K562 (cell line): ENCODE measurements around the gene GPR142. TPM values are rescaled to one million over a fixed set of nuclear protein-coding genes. Genes with fewer than 3 reads are reported as not detected.

Experiments used
- ATAC-seq: fragments of 200-7000 bp; cut with Tn5 transposase; 3 replicates; pipeline ENCODE4 v1.9.1; 2020; ENCODE audit warnings: moderate library complexity
- BruUV-seq: library from RNA; stranded (reverse); fragments of 400-500 nt; replicated peaks from 2 replicates; lab custom pipeline; 2021; lab: Mats Ljungman, UMichigan
- CTCF ChIA-PET: fragments of 300-600 bp; formaldehyde crosslinking; extraction: SDS; loops from one replicate; lab custom pipeline; 2021; ENCODE audit warnings: low intra/inter-chr PET ratio; lab: Yijun Ruan, JAX
- POLR2A ChIA-PET: fragments of 300-600, 350-650 bp; sonication (Branson Sonifier 250); formaldehyde crosslinking; extraction: SDS; loops from one replicate; lab custom pipeline; 2021; ENCODE audit warnings: antibody characterized with exemption, inconsistent platforms; lab: Yijun Ruan, JAX
- DNase-seq, 4 experiments: peaks; one replicate each; pipeline versions ENCODE4 v3.0.0 to v3.0.0-alpha.2; 2011 to 2018; ENCODE audit warnings: low spot score in 3 of 4, mixed read lengths in 3 of 4; ENCODE audit errors: extremely low read depth in 1 of 4
- FAIRE-seq: peaks from 2 replicates; lab custom pipeline; 2011; peaks lifted over from hg19 to GRCh38; lab: Jason Lieb, UNC
- H2AFZ ChIP-seq: 2 replicates; pipeline ENCODE4 v1.6.0; 2011; ENCODE audit warnings: low read depth, low read length, control low read depth, inconsistent platforms
- H3K27ac ChIP-seq: fragments of 200-600 bp; 3 replicates; pipeline ENCODE4 v1.8.0; 2011; ENCODE audit warnings: low read depth, mild to moderate bottlenecking, control low read depth, inconsistent platforms, low read length, moderate library complexity, mixed read lengths; ENCODE audit errors: extremely low read depth
- H3K27me3 ChIP-seq, 2 experiments: fragments of 300-600 bp in 1 of 2; 2 replicates in 1 of 2; 3 replicates in 1 of 2; pipeline versions ENCODE4 v1.6.0 to v1.8.0; 2011; ENCODE audit warnings: inconsistent platforms in 2 of 2, low read length in 2 of 2, mild to moderate bottlenecking in 1 of 2, mixed read lengths in 1 of 2, moderate library complexity in 1 of 2; ENCODE audit not compliant: control insufficient read depth in 2 of 2, insufficient read depth in 2 of 2
- H3K36me3 ChIP-seq: fragments of 300-600 bp; 3 replicates; pipeline ENCODE4 v1.8.0; 2011; ENCODE audit warnings: mild to moderate bottlenecking, low read length, inconsistent platforms; ENCODE audit not compliant: control insufficient read depth, insufficient read depth
- H3K4me1 ChIP-seq, 2 experiments: fragments of 200-600 bp in 1 of 2; replicated peaks in 1 of 2; 2 replicates in 1 of 2; 3 replicates in 1 of 2; pipeline versions ENCODE4 v1.5.1 to v1.8.0; 2011; ENCODE audit warnings: inconsistent platforms in 2 of 2, low read length in 2 of 2, mild to moderate bottlenecking in 1 of 2, mixed read lengths in 1 of 2, moderate library complexity in 1 of 2; ENCODE audit not compliant: control insufficient read depth in 2 of 2, insufficient read depth in 2 of 2
- H3K4me2 ChIP-seq: 2 replicates; pipeline ENCODE4 v1.6.1; 2011; ENCODE audit warnings: low read length, control low read depth, inconsistent platforms, mixed read lengths; ENCODE audit not compliant: insufficient read depth
- H3K4me3 ChIP-seq: fragments of 200-600 bp; sonication (generic), shearing (Covaris generic); 2 replicates; pipeline ENCODE4 v1.5.1; 2016; ENCODE audit warnings: control low read depth, inconsistent platforms
- H3K79me2 ChIP-seq: fragments of 200-600 bp; 3 replicates; pipeline ENCODE4 v1.8.0; 2011; ENCODE audit warnings: low read length, inconsistent platforms; ENCODE audit not compliant: control insufficient read depth, insufficient read depth
- H3K9ac ChIP-seq, 2 experiments: 2 replicates each; pipeline versions ENCODE4 v1.6.0 to v1.6.1; 2011; ENCODE audit warnings: low read depth in 2 of 2, low read length in 2 of 2, control low read depth in 1 of 2, inconsistent platforms in 1 of 2, mild to moderate bottlenecking in 1 of 2, mixed read lengths in 1 of 2; ENCODE audit not compliant: insufficient read depth in 1 of 2
- H3K9me1 ChIP-seq: one replicate; pipeline ENCODE4 v1.6.0; 2011; ENCODE audit warnings: inconsistent platforms, mild to moderate bottlenecking, low read length, moderate library complexity; ENCODE audit not compliant: control insufficient read depth, insufficient read depth
- H3K9me3 ChIP-seq: replicated peaks from 2 replicates; pipeline ENCODE4 v1.5.1; 2011; ENCODE audit warnings: low read depth, low read length, inconsistent platforms; ENCODE audit not compliant: control insufficient read depth, insufficient read depth
- H4K20me1 ChIP-seq: replicated peaks from 2 replicates; pipeline ENCODE4 v1.6.1; 2011; ENCODE audit warnings: low read length, inconsistent platforms, mixed read lengths; ENCODE audit not compliant: control insufficient read depth, insufficient read depth
- DPF2 ChIP-seq: fragments of 450-650 bp; IDR thresholded peaks from 2 replicates; pipeline ENCODE4 v1.6.1; 2016
- ELF4 ChIP-seq: fragments of 450-650 bp; formaldehyde crosslinking; IDR thresholded peaks from 2 replicates; pipeline ENCODE4 v1.4.0; 2022; ENCODE audit warnings: missing genetic modification characterization
- HBP1 ChIP-seq: fragments of 450-650 bp; formaldehyde crosslinking; IDR thresholded peaks from 2 replicates; pipeline ENCODE4 v1.4.0; 2022; ENCODE audit warnings: missing genetic modification characterization
- HDAC1 ChIP-seq, 2 experiments: fragments of 450-650 bp; IDR thresholded peaks; 2 replicates each; pipeline ENCODE4 v1.6.1; 2016 to 2017; ENCODE audit warnings: inconsistent platforms in 1 of 2, mild to moderate bottlenecking in 1 of 2, moderate library complexity in 1 of 2
- HDAC8 ChIP-seq: fragments of 450-650 bp; IDR thresholded peaks from 2 replicates; pipeline ENCODE4 v1.6.1; 2016; ENCODE audit warnings: mild to moderate bottlenecking, missing genetic modification characterization, moderate library complexity, missing compliant biosample characterization
- MTA1 ChIP-seq: fragments of 450-650 bp; IDR thresholded peaks from 2 replicates; pipeline ENCODE4 v1.6.1; 2017; ENCODE audit warnings: borderline replicate concordance
- MTA2 ChIP-seq: fragments of 450-650 bp; IDR thresholded peaks from 2 replicates; pipeline ENCODE4 v1.6.1; 2016; ENCODE audit warnings: low read depth
- THRB ChIP-seq: fragments of 450-650 bp; formaldehyde crosslinking; conservative IDR thresholded peaks from 2 replicates; pipeline ENCODE4 v1.4.0; 2022; ENCODE audit warnings: mild to moderate bottlenecking, missing genetic modification characterization
- ZBTB2 ChIP-seq: fragments of 450-650 bp; IDR thresholded peaks from 2 replicates; pipeline ENCODE4 v1.6.1; 2016; ENCODE audit warnings: antibody characterized with exemption
- ZBTB26 ChIP-seq: fragments of 450-650 bp; formaldehyde crosslinking; IDR thresholded peaks from 2 replicates; pipeline ENCODE4 v1.4.0; 2022; ENCODE audit warnings: missing genetic modification characterization
- ZNF408 ChIP-seq: fragments of 250-450 bp; sonication (Bioruptor Pico); IDR thresholded peaks from 2 replicates; pipeline ENCODE4 v1.4.0; 2020; ENCODE audit warnings: low read depth, mild to moderate bottlenecking, moderate library complexity
- ZNF551 ChIP-seq: fragments of 250-450 bp; sonication (Bioruptor Pico); IDR thresholded peaks from 2 replicates; pipeline ENCODE4 v1.5.0; 2021; ENCODE audit warnings: mild to moderate bottlenecking, moderate library complexity
- WGBS: fragments of 100-300 bp; shearing (Covaris generic); methylation state at CpG from one replicate; pipeline ENCODE4 v1.1.6; 2016; ENCODE audit warnings: low coverage, mixed read lengths; ENCODE audit not compliant: insufficient coverage; ENCODE audit errors: missing lambda C conversion rate; 5-methylcytosine and 5-hydroxymethylcytosine counted together
- in situ Hi-C: fragments of 300-500 bp; cut with MboI; formaldehyde crosslinking; loops from 4 replicates; pipeline ENCODE4 v1.15.0; 2018; ENCODE audit warnings: inconsistent platforms, mixed read lengths
- intact Hi-C: fragments of 100-400 bp; cut with micrococcal nuclease; formaldehyde crosslinking; loops from 2 replicates; pipeline ENCODE4 v1.14.2; 2022
- polyA plus RNA-seq, 8 experiments: library from polyadenylated mRNA; depleted of rRNA in 4 of 8; stranded (reverse) in 5 of 8; unstranded in 3 of 8; fragments of >200 nt; fragmentation: Nextera tagmentation in 2 of 8; fragmentation: Illumina TruSeq in 1 of 8; extraction: Ambion mirVana in 2 of 8; extraction: Trizol in 1 of 8; gene quantifications; 2 replicates each; pipeline versions ENCODE4 v1.2.1 to v1.2.3, GENCODE V29; 2011 to 2014; ENCODE audit warnings: inconsistent platforms in 1 of 8, missing spikeins in 1 of 8
- total RNA-seq, 7 experiments: library from RNA; depleted of rRNA in 6 of 7; stranded (reverse); fragments of >200 nt in 6 of 7; fragmentation: Illumina TruSeq in 2 of 7; extraction: Trizol in 2 of 7; gene quantifications; 2 replicates each; pipeline versions ENCODE4 v1.2.1 to v1.2.3, GENCODE V29; 2011 to 2021; ENCODE audit warnings: low replicate concordance in 1 of 7
- TF ChIP-seq, protein P1 (sequence below): IDR thresholded peaks from 2 replicates; pipeline ENCODE4 v1.6.1; 2016; ENCODE audit warnings: missing genetic modification characterization, missing compliant biosample characterization

GPR142 gene
- total and polyA plus RNA-seq, 9 of the 15 experiments (the other 6 are each of a cell fraction or from before 2014, with no cell fraction given) = not detected

DNA sequence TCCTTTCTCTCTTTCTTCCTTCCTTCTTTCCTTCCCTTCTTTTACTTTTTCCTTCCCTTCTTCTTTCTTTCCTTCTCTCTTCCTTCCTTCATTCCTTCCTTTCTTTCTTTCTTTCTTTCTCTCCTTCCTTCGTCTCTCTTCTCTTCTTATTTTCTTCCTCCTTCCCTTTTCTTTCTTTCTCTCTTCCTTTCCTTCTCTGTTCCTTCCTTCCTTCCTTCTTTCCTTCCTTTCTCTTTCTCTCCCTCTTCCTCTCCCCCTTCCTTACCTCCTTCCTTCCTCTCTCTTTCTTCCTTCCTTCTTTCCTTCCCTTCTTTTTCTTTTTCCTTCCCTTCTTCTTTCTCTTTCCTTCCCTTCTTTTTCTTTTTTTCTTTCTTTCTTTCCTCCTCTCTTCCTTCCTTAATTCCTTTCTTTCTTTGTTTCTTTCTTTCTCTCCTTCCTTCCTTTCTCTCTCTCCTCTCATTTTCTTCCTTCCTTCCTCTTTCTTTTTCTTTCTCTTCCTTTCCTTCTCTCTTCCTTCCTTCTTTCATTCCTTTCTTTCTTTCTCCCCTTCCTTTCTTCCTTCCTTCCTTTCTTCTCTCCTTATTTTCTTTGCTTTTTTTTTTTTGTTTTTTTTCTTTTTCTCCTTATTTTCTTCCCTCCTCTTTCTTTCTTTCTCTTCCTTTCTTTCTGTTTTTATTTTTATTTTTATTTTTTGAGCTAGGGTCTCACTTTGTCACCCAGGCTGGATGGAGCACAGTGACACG is 22.8 kb downstream of the GPR142 start:
- no TSS peak for BruUV-seq

More for the DNA sequence above, 22.8 kb downstream of the GPR142 start:
- WGBS = 0% methylated on average over 2 of the region's 2 CpGs
- FAIRE-seq = no peak
- H3K4me1 ChIP-seq = peaks cover 0 to 4% of the 10 kb centered on the region in 2 experiments; a peak in 3 of 5 replicates
- TF ChIP-seq HBP1 = peak; percentile 48; the same call in 1 of the 2 replicates
- TF ChIP-seq ZBTB2 = peak; percentile 62; the same call in 1 of the 2 replicates
- TF ChIP-seq ZNF408 (CRISPR knock-in tag) = no peak
- TF ChIP-seq ZNF551 (CRISPR knock-in tag) = no peak
- TF ChIP-seq, protein P1, sequence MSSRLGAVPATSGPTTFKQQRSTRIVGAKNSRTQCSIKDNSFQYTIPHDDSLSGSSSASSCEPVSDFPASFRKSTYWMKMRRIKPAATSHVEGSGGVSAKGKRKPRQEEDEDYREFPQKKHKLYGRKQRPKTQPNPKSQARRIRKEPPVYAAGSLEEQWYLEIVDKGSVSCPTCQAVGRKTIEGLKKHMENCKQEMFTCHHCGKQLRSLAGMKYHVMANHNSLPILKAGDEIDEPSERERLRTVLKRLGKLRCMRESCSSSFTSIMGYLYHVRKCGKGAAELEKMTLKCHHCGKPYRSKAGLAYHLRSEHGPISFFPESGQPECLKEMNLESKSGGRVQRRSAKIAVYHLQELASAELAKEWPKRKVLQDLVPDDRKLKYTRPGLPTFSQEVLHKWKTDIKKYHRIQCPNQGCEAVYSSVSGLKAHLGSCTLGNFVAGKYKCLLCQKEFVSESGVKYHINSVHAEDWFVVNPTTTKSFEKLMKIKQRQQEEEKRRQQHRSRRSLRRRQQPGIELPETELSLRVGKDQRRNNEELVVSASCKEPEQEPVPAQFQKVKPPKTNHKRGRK = peak; percentile 100
- 0 out of 2 replicates have a peak, but pooled peaks have one; percentile 27 for TF ChIP-seq THRB (CRISPR knock-in tag)
- peak; percentile 83 for TF ChIP-seq ZBTB26 (CRISPR knock-in tag)
- TF ChIP-seq MTA2 = 0 out of 2 replicates have a peak, but pooled peaks have one; percentile 3
- peak; percentile 11; the same call in 1 of the 2 replicates for TF ChIP-seq ELF4 (CRISPR knock-in tag)
- TF ChIP-seq DPF2 = no peak
- TF ChIP-seq HDAC1 (IDR thresholded peaks at IDR 0.05) = 0 out of 4 replicates have a peak, but pooled peaks of 1 of the 2 experiments have one; percentile 30
- no peak for TF ChIP-seq HDAC8 (tag)
- peak; percentile 77; the same call in 1 of the 2 replicates for TF ChIP-seq MTA1
- TF ChIP-seq, all 486 proteins: peak for 9
- Histone ChIP-seq H3K27me3 (peaks cover 24 to 38% of the 10 kb centered on the region in 2 experiments; a peak in 4 of 5 replicates), H3K9me3 (no peaks in the 10 kb centered on the region; the same call in 1 of the 2 replicates), H3K27ac (no peak overlapping the region), H3K9me1 (no peaks in the 10 kb centered on the region), H3K4me3 (no peak overlapping the region), H3K36me3 (no peaks in the 10 kb centered on the region), H3K9ac (no peak overlapping the region), H3K79me2 (no peaks in the 10 kb centered on the region), H3K4me2 (no peak overlapping the region), H2AFZ (no peak overlapping the region), H4K20me1 (no peaks in the 10 kb centered on the region)
- CTCF ChIA-PET = no interaction called here
- in situ Hi-C loops (no loop called here), intact Hi-C loops (no loop called here)
- ATAC-seq = no peak
- POLR2A ChIA-PET = interaction anchor here (0.6 kb wide), 1 partner anchor 66 kb away, joined by 3 read pairs; no protein-coding TSS in a partner anchor
- DNase-seq = no peak
